Vagina (tissue), 2 donors: ENCODE measurements around the gene AGPAT3.

Experiments used
- CTCF ChIP-seq, 3 experiments: fragments of 450-650 bp in 2 of 3; fragments of 200-600 bp in 1 of 3; sonication (generic) in 1 of 3; IDR thresholded peaks; one replicate each; pipeline ENCODE4 v1.5.1; 2017 to 2019; ENCODE audit warnings: antibody characterized with exemption in 3 of 3, mild to moderate bottlenecking in 2 of 3, moderate library complexity in 2 of 3
- POLR2A ChIP-seq, 2 donors: fragments of 450-650 bp; IDR thresholded peaks; one replicate each; pipeline ENCODE4 v1.6.1; 2017; ENCODE audit warnings: antibody characterized with exemption in 2 of 2, mild to moderate bottlenecking in 2 of 2, moderate library complexity in 2 of 2

GRCh38 chr21:43834146-43834905, 30.7 kb upstream of the AGPAT3 start:
- TF ChIP-seq CTCF (IDR thresholded peaks at IDR 0.05): no peak
- TF ChIP-seq POLR2A (IDR thresholded peaks at IDR 0.05): no peak
